Stimulated activated CD8-positive, alpha-beta memory T cell treated with anti-CD3 and anti-CD28 coated beads, Interleukin-4, amount 100 ng/mL, for 4 hours (primary cell): ENCODE measurements around the gene FSTL4.
"Not testable (repeated sequence)": the region's sequence is repeated elsewhere in the genome, so short reads cannot be mapped to it uniquely, and the experiment has no call there.

Experiments
- DNase-seq, 2 donors: peaks; one replicate each; pipeline ENCODE4 v3.0.0-alpha.2; 2020; ENCODE audit warnings: low read depth in 2 of 2, low spot score in 1 of 2

Gene FSTL4

GRCh38 chr5:133559960-133560359 lies 52.4 kb downstream of the FSTL4 start:
- DNase-seq: no peak

- no peak for DNase-seq
These were observed 55.8 kb downstream of the FSTL4 start for GRCh38 chr5:133556551-133556950.

- DNase-seq: no peak
These were observed 58.1 kb downstream of the FSTL4 start for GRCh38 chr5:133554279-133554678.

- peak in 1 of 2 donors; percentile 6 for DNase-seq
These were observed 59.3 kb downstream of the FSTL4 start for GRCh38 chr5:133552925-133553525.

- no peak for DNase-seq
These were observed 65.8 kb downstream of the FSTL4 start for GRCh38 chr5:133546500-133546899.

- no peak for DNase-seq
These were observed 68.0 kb downstream of the FSTL4 start for GRCh38 chr5:133544346-133544745.

GRCh38 chr5:133539818-133540217 lies 72.5 kb downstream of the FSTL4 start:
- DNase-seq: no peak

GRCh38 chr5:133538718-133539117 lies 73.6 kb downstream of the FSTL4 start:
- no peak for DNase-seq

- not testable (repeated sequence) for DNase-seq
These were observed 77.0 kb downstream of the FSTL4 start for GRCh38 chr5:133535241-133535929.

GRCh38 chr5:133534566-133534965 lies 77.8 kb downstream of the FSTL4 start:
- no peak for DNase-seq

GRCh38 chr5:133533541-133533940 lies 78.8 kb downstream of the FSTL4 start:
- DNase-seq: no peak

GRCh38 chr5:133531594-133531993 lies 80.7 kb downstream of the FSTL4 start:
- no peak for DNase-seq

GRCh38 chr5:133531178-133531577 lies 81.2 kb downstream of the FSTL4 start:
- DNase-seq: no peak

- no peak for DNase-seq
These were observed 82.1 kb downstream of the FSTL4 start for GRCh38 chr5:133530270-133530669.

- DNase-seq: no peak
These were observed 83.5 kb downstream of the FSTL4 start for GRCh38 chr5:133528841-133529240.

- DNase-seq: no peak
These were observed 85.0 kb downstream of the FSTL4 start for GRCh38 chr5:133527311-133527710.

- DNase-seq: no peak
These were observed 86.0 kb downstream of the FSTL4 start for GRCh38 chr5:133526368-133526767.

- DNase-seq: no peak
These were observed 87.2 kb downstream of the FSTL4 start for GRCh38 chr5:133525126-133525525.

GRCh38 chr5:133524666-133525065 lies 87.7 kb downstream of the FSTL4 start:
- no peak for DNase-seq

GRCh38 chr5:133523961-133524586 lies 88.3 kb downstream of the FSTL4 start:
- no peak for DNase-seq

- DNase-seq: no peak
These were observed 89.2 kb downstream of the FSTL4 start for GRCh38 chr5:133523013-133523658.

- no peak for DNase-seq
These were observed 90.5 kb downstream of the FSTL4 start for GRCh38 chr5:133521801-133522200.
